K562 (cell line): ENCODE measurements around the gene SEPTIN6. TPM values are rescaled to one million over a fixed set of nuclear protein-coding genes. Genes with fewer than 3 reads are reported as not detected.
A peak's percentile ranks its signal among the peaks of the same experiment; 100 is the strongest.

Source experiments
- ATAC-seq: fragments of 200-7000 bp; cut with Tn5 transposase; 3 replicates; pipeline ENCODE4 v1.9.1; 2020; ENCODE audit warnings: moderate library complexity
- BruUV-seq: library from RNA; stranded (reverse); fragments of 400-500 nt; replicated peaks from 2 replicates; lab custom pipeline; 2021; lab: Mats Ljungman, UMichigan
- CTCF ChIA-PET: fragments of 300-600 bp; formaldehyde crosslinking; extraction: SDS; loops from one replicate; lab custom pipeline; 2021; ENCODE audit warnings: low intra/inter-chr PET ratio; lab: Yijun Ruan, JAX
- POLR2A ChIA-PET: fragments of 300-600, 350-650 bp; sonication (Branson Sonifier 250); formaldehyde crosslinking; extraction: SDS; loops from one replicate; lab custom pipeline; 2021; ENCODE audit warnings: antibody characterized with exemption, inconsistent platforms; lab: Yijun Ruan, JAX
- DNase-seq, 4 experiments: peaks; one replicate each; pipeline versions ENCODE4 v3.0.0 to v3.0.0-alpha.2; 2011 to 2018; ENCODE audit warnings: low spot score in 3 of 4, mixed read lengths in 3 of 4; ENCODE audit errors: extremely low read depth in 1 of 4
- FAIRE-seq: peaks from 2 replicates; lab custom pipeline; 2011; peaks lifted over from hg19 to GRCh38; lab: Jason Lieb, UNC
- H2AFZ ChIP-seq: 2 replicates; pipeline ENCODE4 v1.6.0; 2011; ENCODE audit warnings: low read depth, low read length, control low read depth, inconsistent platforms
- H3K27ac ChIP-seq: fragments of 200-600 bp; 3 replicates; pipeline ENCODE4 v1.8.0; 2011; ENCODE audit warnings: low read depth, mild to moderate bottlenecking, control low read depth, inconsistent platforms, low read length, moderate library complexity, mixed read lengths; ENCODE audit errors: extremely low read depth
- H3K27me3 ChIP-seq, 2 experiments: fragments of 300-600 bp in 1 of 2; 2 replicates in 1 of 2; 3 replicates in 1 of 2; pipeline versions ENCODE4 v1.6.0 to v1.8.0; 2011; ENCODE audit warnings: inconsistent platforms in 2 of 2, low read length in 2 of 2, mild to moderate bottlenecking in 1 of 2, mixed read lengths in 1 of 2, moderate library complexity in 1 of 2; ENCODE audit not compliant: control insufficient read depth in 2 of 2, insufficient read depth in 2 of 2
- H3K36me3 ChIP-seq: fragments of 300-600 bp; 3 replicates; pipeline ENCODE4 v1.8.0; 2011; ENCODE audit warnings: mild to moderate bottlenecking, low read length, inconsistent platforms; ENCODE audit not compliant: control insufficient read depth, insufficient read depth
- H3K4me1 ChIP-seq, 2 experiments: fragments of 200-600 bp in 1 of 2; replicated peaks in 1 of 2; 2 replicates in 1 of 2; 3 replicates in 1 of 2; pipeline versions ENCODE4 v1.5.1 to v1.8.0; 2011; ENCODE audit warnings: inconsistent platforms in 2 of 2, low read length in 2 of 2, mild to moderate bottlenecking in 1 of 2, mixed read lengths in 1 of 2, moderate library complexity in 1 of 2; ENCODE audit not compliant: control insufficient read depth in 2 of 2, insufficient read depth in 2 of 2
- H3K4me2 ChIP-seq: 2 replicates; pipeline ENCODE4 v1.6.1; 2011; ENCODE audit warnings: low read length, control low read depth, inconsistent platforms, mixed read lengths; ENCODE audit not compliant: insufficient read depth
- H3K4me3 ChIP-seq: fragments of 200-600 bp; sonication (generic), shearing (Covaris generic); 2 replicates; pipeline ENCODE4 v1.5.1; 2016; ENCODE audit warnings: control low read depth, inconsistent platforms
- H3K79me2 ChIP-seq: fragments of 200-600 bp; 3 replicates; pipeline ENCODE4 v1.8.0; 2011; ENCODE audit warnings: low read length, inconsistent platforms; ENCODE audit not compliant: control insufficient read depth, insufficient read depth
- H3K9ac ChIP-seq, 2 experiments: 2 replicates each; pipeline versions ENCODE4 v1.6.0 to v1.6.1; 2011; ENCODE audit warnings: low read depth in 2 of 2, low read length in 2 of 2, control low read depth in 1 of 2, inconsistent platforms in 1 of 2, mild to moderate bottlenecking in 1 of 2, mixed read lengths in 1 of 2; ENCODE audit not compliant: insufficient read depth in 1 of 2
- H3K9me1 ChIP-seq: one replicate; pipeline ENCODE4 v1.6.0; 2011; ENCODE audit warnings: inconsistent platforms, mild to moderate bottlenecking, low read length, moderate library complexity; ENCODE audit not compliant: control insufficient read depth, insufficient read depth
- H3K9me3 ChIP-seq: replicated peaks from 2 replicates; pipeline ENCODE4 v1.5.1; 2011; ENCODE audit warnings: low read depth, low read length, inconsistent platforms; ENCODE audit not compliant: control insufficient read depth, insufficient read depth
- H4K20me1 ChIP-seq: replicated peaks from 2 replicates; pipeline ENCODE4 v1.6.1; 2011; ENCODE audit warnings: low read length, inconsistent platforms, mixed read lengths; ENCODE audit not compliant: control insufficient read depth, insufficient read depth
- CBFA2T2 ChIP-seq: fragments of 450-650 bp; conservative IDR thresholded peaks from 2 replicates; pipeline ENCODE4 v1.6.1; 2017; ENCODE audit warnings: mild to moderate bottlenecking
- CBFA2T3 ChIP-seq: fragments of 450-650 bp; IDR thresholded peaks from 2 replicates; pipeline ENCODE4 v1.6.1; 2017
- ETV6 ChIP-seq, 3 experiments: fragments of 150-350 bp in 1 of 3; sonication (generic) in 1 of 3; formaldehyde crosslinking in 1 of 3; IDR thresholded peaks; 2 replicates each; pipeline versions ENCODE4 v1.6.1 to v1.8.0; 2014 to 2022; ENCODE audit warnings: borderline replicate concordance in 2 of 3, low read depth in 2 of 3, antibody characterized with exemption in 1 of 3, low read length in 1 of 3, mild to moderate bottlenecking in 1 of 3, missing genetic modification reagents in 1 of 3
- GMEB1 ChIP-seq: fragments of 250-450 bp; sonication (Bioruptor Pico); IDR thresholded peaks from 2 replicates; pipeline ENCODE4 v1.4.0; 2020; ENCODE audit warnings: mild to moderate bottlenecking
- POLR2AphosphoS2 ChIP-seq: IDR thresholded peaks from 2 replicates; pipeline ENCODE4 v1.6.1; 2012; ENCODE audit warnings: low read length, improper control_type of control experiment
- TAL1 ChIP-seq: fragments of 450-650 bp; IDR thresholded peaks from 2 replicates; pipeline ENCODE4 v1.6.1; 2016; ENCODE audit warnings: mild to moderate bottlenecking
- WGBS: fragments of 100-300 bp; shearing (Covaris generic); methylation state at CpG from one replicate; pipeline ENCODE4 v1.1.6; 2016; ENCODE audit warnings: low coverage, mixed read lengths; ENCODE audit not compliant: insufficient coverage; ENCODE audit errors: missing lambda C conversion rate; 5-methylcytosine and 5-hydroxymethylcytosine counted together
- in situ Hi-C: fragments of 300-500 bp; cut with MboI; formaldehyde crosslinking; loops from 4 replicates; pipeline ENCODE4 v1.15.0; 2018; ENCODE audit warnings: inconsistent platforms, mixed read lengths
- intact Hi-C: fragments of 100-400 bp; cut with micrococcal nuclease; formaldehyde crosslinking; loops from 2 replicates; pipeline ENCODE4 v1.14.2; 2022
- polyA plus RNA-seq, 8 experiments: library from polyadenylated mRNA; depleted of rRNA in 4 of 8; stranded (reverse) in 5 of 8; unstranded in 3 of 8; fragments of >200 nt; fragmentation: Nextera tagmentation in 2 of 8; fragmentation: Illumina TruSeq in 1 of 8; extraction: Ambion mirVana in 2 of 8; extraction: Trizol in 1 of 8; gene quantifications; 2 replicates each; pipeline versions ENCODE4 v1.2.1 to v1.2.3, GENCODE V29; 2011 to 2014; ENCODE audit warnings: inconsistent platforms in 1 of 8, missing spikeins in 1 of 8
- total RNA-seq, 7 experiments: library from RNA; depleted of rRNA in 6 of 7; stranded (reverse); fragments of >200 nt in 6 of 7; fragmentation: Illumina TruSeq in 2 of 7; extraction: Trizol in 2 of 7; gene quantifications; 2 replicates each; pipeline versions ENCODE4 v1.2.1 to v1.2.3, GENCODE V29; 2011 to 2021; ENCODE audit warnings: low replicate concordance in 1 of 7

Gene SEPTIN6
- total and polyA plus RNA-seq, 9 of the 15 experiments (the other 6 are each of a cell fraction or from before 2014, with no cell fraction given): 8.4 to 67.0 (median 37.8) TPM

- in situ Hi-C loops: no loop called here
- Histone ChIP-seq H3K36me3 (peaks cover 47% of the 10 kb centered on the region; the same call in 2 of the 3 replicates), H3K4me2 (no peak overlapping the region), H3K79me2 (no peaks in the 10 kb centered on the region), H4K20me1 (no peaks in the 10 kb centered on the region), H3K9me3 (no peaks in the 10 kb centered on the region), H3K27ac (no peak overlapping the region), H3K4me3 (no peak overlapping the region), H3K9ac (no peak overlapping the region), H3K4me1 (no peaks in the 10 kb centered on the region; a peak in 1 of 5 replicates), H3K9me1 (no peaks in the 10 kb centered on the region), H3K27me3 (no peaks in the 10 kb centered on the region), H2AFZ (no peak overlapping the region)
- no TSS peak for BruUV-seq
- DNase-seq: no peak
- intact Hi-C loops: no loop called here
- POLR2A ChIA-PET: no interaction called here
- FAIRE-seq: no peak
- no peak for ATAC-seq
- CTCF ChIA-PET: no interaction called here
- TF ChIP-seq CBFA2T2 (peak; percentile 30; the same call in 1 of the 2 replicates), TAL1 (peak; percentile 15; the same call in 1 of the 2 replicates), ETV6 (IDR thresholded peaks at IDR 0.05; ENCODE audit: borderline replicate concordance in 1 of 2, low read depth in 2 of 2, low read length in 1 of 2) (no peak), ETV6 (CRISPR knock-in tag; IDR thresholded peaks at IDR 0.05; ENCODE audit: borderline replicate concordance) (no peak), GMEB1 (CRISPR knock-in tag) (no peak), POLR2AphosphoS2 (no peak), CBFA2T3 (peak; percentile 60)
- WGBS: 35% methylated on average over 6 of the region's 6 CpGs
Measured at GRCh38 chrX:119648421-119648775, 44.6 kb downstream of the SEPTIN6 start.
